Sigmoid colon (tissue), 7 donors: ENCODE data around the gene JMJD7. TPM values are rescaled to one million over a fixed set of nuclear protein-coding genes. Genes with fewer than 3 reads are reported as not detected.
A peak's percentile ranks its signal among the peaks of the same experiment; 100 is the strongest.

Experiments
- DNase-seq: peaks from one replicate; pipeline ENCODE4 v3.0.0-alpha.2; 2019
- H3K27ac ChIP-seq, 4 donors: fragments of 200-600 bp; sonication (generic); one replicate each; pipeline ENCODE4 v1.5.1; 2016 to 2019; ENCODE audit warnings: mild to moderate bottlenecking in 1 of 4
- H3K27me3 ChIP-seq, 3 donors: fragments of 200-600 bp; sonication (generic); one replicate each; pipeline ENCODE4 v1.5.1; 2019; ENCODE audit warnings: mild to moderate bottlenecking in 1 of 3
- H3K36me3 ChIP-seq, 4 donors: fragments of 200-600 bp; sonication (generic); one replicate each; pipeline ENCODE4 v1.5.1; 2016 to 2019
- H3K4me1 ChIP-seq, 4 donors: fragments of 200-600 bp; sonication (generic); one replicate each; pipeline ENCODE4 v1.5.1; 2017 to 2019
- H3K4me3 ChIP-seq, 4 donors: fragments of 200-600 bp; sonication (generic); one replicate each; pipeline ENCODE4 v1.5.1; 2017 to 2019; ENCODE audit warnings: mild to moderate bottlenecking in 2 of 4, moderate library complexity in 1 of 4
- H3K9me3 ChIP-seq, 4 donors: fragments of 200-600 bp in 3 of 4; sonication (generic) in 3 of 4; one replicate each; pipeline versions ENCODE4 v1.5.1 to v1.6.1; 2013 to 2019
- EP300 ChIP-seq, 4 donors: sonication (generic); formaldehyde crosslinking; IDR thresholded peaks; one replicate each; pipeline ENCODE4 v1.6.1; 2017; ENCODE audit warnings: antibody characterized with exemption in 4 of 4
- POLR2A ChIP-seq, 2 donors: fragments of 450-650 bp; IDR thresholded peaks; one replicate each; pipeline ENCODE4 v1.6.1; 2016; ENCODE audit warnings: antibody characterized with exemption in 2 of 2, mild to moderate bottlenecking in 2 of 2, moderate library complexity in 2 of 2
- POLR2AphosphoS5 ChIP-seq, 4 donors: sonication (generic); formaldehyde crosslinking; IDR thresholded peaks; one replicate each; pipeline ENCODE4 v1.6.1; 2017; ENCODE audit warnings: antibody characterized with exemption in 4 of 4
- WGBS, 2 donors: extraction: QIAGEN DNeasy Blood & Tissue Kit; methylation state at CpG; one replicate each; pipeline ENCODE4 v1.1.7; 2013; 5-methylcytosine and 5-hydroxymethylcytosine counted together
- intact Hi-C: fragments of 100-400 bp; cut with DNase I; formaldehyde crosslinking; loops from one replicate; pipeline ENCODE4 v1.15.1; 2023
- polyA plus RNA-seq, 3 donors: library from polyadenylated mRNA; stranded (reverse); fragments of 200-250 nt; gene quantifications; one replicate each; pipeline ENCODE4 v1.2.3, GENCODE V29; 2013
- total RNA-seq, 4 donors: library from RNA; depleted of rRNA; stranded (reverse); fragments of >200 nt; gene quantifications; one replicate each; pipeline ENCODE4 v1.1.0, GENCODE V29; 2016
- TF ChIP-seq, protein P1 (sequence below), 4 experiments: fragments of 450-650 bp in 3 of 4; fragments of 200-600 bp in 1 of 4; IDR thresholded peaks; one replicate each; pipeline ENCODE4 v1.5.1; 2016 to 2019; ENCODE audit warnings: antibody characterized with exemption in 4 of 4, mild to moderate bottlenecking in 3 of 4, moderate library complexity in 2 of 4
- donor health status: healthy with polysubstance abuse.
- donor health status: Bipolar disorder and iron deficiency.
- donor health status: healthy.

JMJD7 gene
- total and polyA plus RNA-seq, 7 donors = 9.5 to 14.0 (median 10.7) TPM

- Histone ChIP-seq H3K4me1 (no peaks in the 10 kb centered on the region), H3K9me3 (no peaks in the 10 kb centered on the region), H3K27me3 (no peaks in the 10 kb centered on the region), H3K4me3 (no peak overlapping the region), H3K36me3 (peaks cover 41 to 99% (median 67%) of the 10 kb centered on the region in 4 donors), H3K27ac (no peak overlapping the region)
- WGBS, 2 donors = 91 to 94% methylated on average over 14 of the region's 14 CpGs
- DNase-seq = no peak
- intact Hi-C loops = no loop called here
- no peak for TF ChIP-seq EP300 (IDR thresholded peaks at IDR 0.05)
Observed at GRCh38 chr15:41817327-41817726, 10.6 kb upstream of the JMJD7 start.

- WGBS, 2 donors = 92 to 93% methylated on average over 6 of the region's 6 CpGs
- DNase-seq = no peak
- Histone ChIP-seq H3K36me3 (peaks cover 42 to 99% (median 69%) of the 10 kb centered on the region in 4 donors), H3K4me3 (no peak overlapping the region), H3K27ac (no peak overlapping the region), H3K4me1 (no peaks in the 10 kb centered on the region), H3K9me3 (no peaks in the 10 kb centered on the region), H3K27me3 (no peaks in the 10 kb centered on the region)
- intact Hi-C loops = no loop called here
- TF ChIP-seq, protein P1, sequence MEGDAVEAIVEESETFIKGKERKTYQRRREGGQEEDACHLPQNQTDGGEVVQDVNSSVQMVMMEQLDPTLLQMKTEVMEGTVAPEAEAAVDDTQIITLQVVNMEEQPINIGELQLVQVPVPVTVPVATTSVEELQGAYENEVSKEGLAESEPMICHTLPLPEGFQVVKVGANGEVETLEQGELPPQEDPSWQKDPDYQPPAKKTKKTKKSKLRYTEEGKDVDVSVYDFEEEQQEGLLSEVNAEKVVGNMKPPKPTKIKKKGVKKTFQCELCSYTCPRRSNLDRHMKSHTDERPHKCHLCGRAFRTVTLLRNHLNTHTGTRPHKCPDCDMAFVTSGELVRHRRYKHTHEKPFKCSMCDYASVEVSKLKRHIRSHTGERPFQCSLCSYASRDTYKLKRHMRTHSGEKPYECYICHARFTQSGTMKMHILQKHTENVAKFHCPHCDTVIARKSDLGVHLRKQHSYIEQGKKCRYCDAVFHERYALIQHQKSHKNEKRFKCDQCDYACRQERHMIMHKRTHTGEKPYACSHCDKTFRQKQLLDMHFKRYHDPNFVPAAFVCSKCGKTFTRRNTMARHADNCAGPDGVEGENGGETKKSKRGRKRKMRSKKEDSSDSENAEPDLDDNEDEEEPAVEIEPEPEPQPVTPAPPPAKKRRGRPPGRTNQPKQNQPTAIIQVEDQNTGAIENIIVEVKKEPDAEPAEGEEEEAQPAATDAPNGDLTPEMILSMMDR (IDR thresholded peaks at IDR 0.05) = no peak
- no peak for TF ChIP-seq POLR2A (IDR thresholded peaks at IDR 0.05)
- TF ChIP-seq EP300 (IDR thresholded peaks at IDR 0.05) = no peak
- no peak for TF ChIP-seq POLR2AphosphoS5 (IDR thresholded peaks at IDR 0.05)
Observed at GRCh38 chr15:41817781-41818180, 10.1 kb upstream of the JMJD7 start.

GRCh38 chr15:41819455-41820050, 8.3 kb upstream of the JMJD7 start:
- intact Hi-C loops = no loop called here

GRCh38 chr15:41820791-41821423, 7.0 kb upstream of the JMJD7 start:
- no peak for TF ChIP-seq POLR2AphosphoS5 (IDR thresholded peaks at IDR 0.05)
- TF ChIP-seq, protein P1 (IDR thresholded peaks at IDR 0.05) = no peak
- no peak for TF ChIP-seq EP300 (IDR thresholded peaks at IDR 0.05)
- no peak for TF ChIP-seq POLR2A (IDR thresholded peaks at IDR 0.05)
- intact Hi-C loops = no loop called here
- peaks cover 46 to 100% (median 65%) of the 10 kb centered on the region in 4 donors for H3K36me3 ChIP-seq
- H3K27ac ChIP-seq = no peak overlapping the region
- no peaks in the 10 kb centered on the region for H3K4me1 ChIP-seq
- H3K9me3 ChIP-seq = no peaks in the 10 kb centered on the region
- no peaks in the 10 kb centered on the region for H3K27me3 ChIP-seq
- 90% methylated on average over 6 of the region's 6 CpGs for WGBS, 2 donors
- DNase-seq = peak; percentile 55
- H3K4me3 ChIP-seq = no peak overlapping the region

More at GRCh38 chr15:41819455-41820050, 8.3 kb upstream of the JMJD7 start:
- H3K27ac ChIP-seq = no peak overlapping the region
- DNase-seq = peak; percentile 50
- no peaks in the 10 kb centered on the region for H3K27me3 ChIP-seq
- no peaks in the 10 kb centered on the region for H3K9me3 ChIP-seq
- no peak overlapping the region for H3K4me3 ChIP-seq
- H3K36me3 ChIP-seq = peaks cover 46 to 100% (median 68%) of the 10 kb centered on the region in 4 donors
- WGBS, 2 donors = 93 to 95% methylated on average over 9 of the region's 9 CpGs
- no peaks in the 10 kb centered on the region for H3K4me1 ChIP-seq
- TF ChIP-seq, protein P1 (IDR thresholded peaks at IDR 0.05) = no peak
- TF ChIP-seq EP300 (IDR thresholded peaks at IDR 0.05) (no peak), POLR2A (IDR thresholded peaks at IDR 0.05) (no peak), POLR2AphosphoS5 (IDR thresholded peaks at IDR 0.05) (no peak)

DNA sequence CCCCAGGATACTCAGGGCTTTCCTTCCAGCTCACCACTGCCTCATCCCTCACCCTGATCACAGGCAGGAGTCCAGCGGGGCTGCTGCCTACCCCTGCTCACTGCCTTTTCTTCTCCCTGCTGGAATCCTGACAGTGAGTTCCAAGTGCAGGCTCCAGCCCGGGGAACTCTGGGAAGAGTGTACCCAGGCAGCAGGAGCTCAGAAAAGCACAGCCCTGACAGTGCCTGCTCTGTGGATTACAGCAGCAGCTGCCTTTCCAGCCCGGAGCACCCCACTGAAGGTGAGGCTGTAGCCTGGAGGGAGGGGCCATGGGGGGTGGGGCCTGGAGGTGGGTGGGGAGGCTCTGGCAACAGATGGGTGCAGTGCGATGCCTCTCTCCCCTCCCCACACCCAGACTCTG, 6.1 kb upstream of the JMJD7 start:
- TF ChIP-seq, protein P1 (IDR thresholded peaks at IDR 0.05) = no peak
- no peak for TF ChIP-seq POLR2AphosphoS5 (IDR thresholded peaks at IDR 0.05)
- TF ChIP-seq EP300 (IDR thresholded peaks at IDR 0.05) = no peak
- no peak for TF ChIP-seq POLR2A (IDR thresholded peaks at IDR 0.05)
- no peak for DNase-seq
- no peak overlapping the region for H3K4me3 ChIP-seq
- no peaks in the 10 kb centered on the region for H3K27me3 ChIP-seq
- H3K4me1 ChIP-seq = no peaks in the 10 kb centered on the region
- WGBS, 2 donors = 80 to 87% methylated on average over 4 of the region's 4 CpGs
- H3K9me3 ChIP-seq = no peaks in the 10 kb centered on the region
- H3K36me3 ChIP-seq = peaks cover 39 to 93% (median 63%) of the 10 kb centered on the region in 4 donors
- H3K27ac ChIP-seq = no peak overlapping the region
- intact Hi-C loops = no loop called here
